Measurements from ENCODE around the gene GARIN5B. TPM values are rescaled to one million over a fixed set of nuclear protein-coding genes. Genes with fewer than 3 reads are reported as not detected.

GARIN5B gene
- polyA plus RNA-seq, 1 of the 3 experiments (the other 2 are of a cell fraction): not detected

GRCh38 chr19:55377356-55378131 lies 14.5 kb upstream of the GARIN5B start:
- H3K4me3 ChIP-seq (ENCODE audit: low read depth in 2 of 2, low read length in 1 of 2): no peak overlapping the region
- H3K4me1 ChIP-seq (ENCODE audit: control insufficient read depth in 1 of 2, insufficient read depth in 2 of 2, low read depth in 1 of 2, low read length in 1 of 2): peaks cover 16 to 18% of the 10 kb centered on the region in 2 experiments; a peak in 3 of 4 replicates
- H3F3A ChIP-seq (replicated peaks; ENCODE audit: insufficient read depth): peaks cover under 1% of the 10 kb centered on the region
- WGBS (ENCODE audit: low lambda C conversion rate): 80% methylated on average over 19 of the region's 43 CpGs
- CTCF ChIA-PET: interaction anchor here (0.9 to 1.0 kb wide), 2 partner anchors 40 to 236 kb away, joined by 3 read pairs; no protein-coding TSS in a partner anchor
- no peak overlapping the region for H3K27ac ChIP-seq (ENCODE audit: low read depth in 2 of 2, low read length in 1 of 2)
- H4K20me1 ChIP-seq (ENCODE audit: insufficient read depth): no peaks in the 10 kb centered on the region
- TF ChIP-seq SIN3A (IDR thresholded peaks at IDR 0.05; ENCODE audit: borderline replicate concordance, low read depth, low read length) (no peak), EP300 (IDR thresholded peaks at IDR 0.05; ENCODE audit: borderline replicate concordance in 1 of 2, low read depth in 1 of 2, low read length in 1 of 2) (no peak), ELF1 (IDR thresholded peaks at IDR 0.05) (no peak), MXI1 (IDR thresholded peaks at IDR 0.05; ENCODE audit: low read depth, low read length) (no peak), JUND (IDR thresholded peaks at IDR 0.05) (no peak)
- H3K9me2 ChIP-seq: no peaks in the 10 kb centered on the region
- H3K4me2 ChIP-seq: no peak overlapping the region
- no peaks in the 10 kb centered on the region for H3K36me3 ChIP-seq (replicated peaks in 1 of 2; ENCODE audit: control insufficient read depth in 1 of 2, insufficient read depth in 2 of 2, low read length in 1 of 2)
- no peak overlapping the region for H2AFZ ChIP-seq (ENCODE audit: low read depth)
- peak; percentile 41 for DNase-seq
- H3K9ac ChIP-seq: no peak overlapping the region
- no peaks in the 10 kb centered on the region for H3K79me2 ChIP-seq (ENCODE audit: insufficient read depth)
- POLR2A ChIA-PET: interaction anchor here (1.2 kb wide), 1 partner anchor 38 kb away, joined by 3 read pairs; the partner anchor contains the start of gene KMT5C
- no peaks in the 10 kb centered on the region for H3K27me3 ChIP-seq (ENCODE audit: insufficient read depth)
- no peaks in the 10 kb centered on the region for H3K9me3 ChIP-seq

- Histone ChIP-seq H3K27ac (ENCODE audit: low read depth in 2 of 2, low read length in 1 of 2) (no peak within 1 kb of the TSS), H3K36me3 (replicated peaks in 1 of 2; ENCODE audit: control insufficient read depth in 1 of 2, insufficient read depth in 2 of 2, low read length in 1 of 2) (no peaks in the 10 kb centered on the region), H3K4me1 (ENCODE audit: control insufficient read depth in 1 of 2, insufficient read depth in 2 of 2, low read depth in 1 of 2, low read length in 1 of 2) (peaks cover 19 to 22% of the 10 kb centered on the region in 2 experiments; a peak in 3 of 4 replicates), H2AFZ (ENCODE audit: low read depth) (no peak within 1 kb of the TSS), H3K9me3 (no peaks in the 10 kb centered on the region), H3K4me2 (no peak within 1 kb of the TSS), H3K27me3 (ENCODE audit: insufficient read depth) (no peaks in the 10 kb centered on the region), H4K20me1 (ENCODE audit: insufficient read depth) (no peaks in the 10 kb centered on the region), H3K9ac (no peak within 1 kb of the TSS), H3K79me2 (ENCODE audit: insufficient read depth) (no peaks in the 10 kb centered on the region), H3K4me3 (ENCODE audit: low read depth in 2 of 2, low read length in 1 of 2) (no peak within 1 kb of the TSS), H3F3A (replicated peaks; ENCODE audit: insufficient read depth) (peaks cover 11% of the 10 kb centered on the region), H3K9me2 (no peaks in the 10 kb centered on the region)
- ChIA-PET POLR2A (interaction anchor here (1.2 kb wide), 1 partner anchor 37 kb away, joined by 3 read pairs; the partner anchor contains the start of gene KMT5C), CTCF (interaction anchor here (1.1 kb wide), 1 partner anchor 74 kb away, joined by 7 read pairs; no protein-coding TSS in a partner anchor)
- WGBS (ENCODE audit: low lambda C conversion rate): 83% methylated on average over 20 of the region's 21 CpGs
- TF ChIP-seq RXRA (IDR thresholded peaks at IDR 0.05; ENCODE audit: borderline replicate concordance, low read depth): no peak
- TF ChIP-seq USF1 (IDR thresholded peaks at IDR 0.05; ENCODE audit: borderline replicate concordance, low read depth): no peak
- no peak for TF ChIP-seq FOXJ3 (CRISPR knock-in tag; IDR thresholded peaks at IDR 0.05)
- DNase-seq: peak; percentile 32
Observed at GRCh38 chr19:55376241-55376933, 13.3 kb upstream of the GARIN5B start, which contains the start of gene TMEM190. TMEM190 (plus strand) TSS chr19:55376826; CDS start chr19:55376854, 28 bp downstream.
